ENCODE measurements around the gene FSIP1. TPM values are rescaled to one million over a fixed set of nuclear protein-coding genes. Genes with fewer than 3 reads are reported as not detected.

FSIP1 gene
- total and polyA plus RNA-seq, 9 of the 15 experiments (the other 6 are each of a cell fraction or from before 2014, with no cell fraction given) = 0.07 to 0.51 (median 0.29) TPM

- POLR2A ChIA-PET = no interaction called here
- H4K20me1 ChIP-seq (replicated peaks; ENCODE audit: control insufficient read depth, insufficient read depth, low read length) = no peaks in the 10 kb centered on the region
- ATAC-seq = no peak
- intact Hi-C loops (cut with micrococcal nuclease) (loop anchor here (5.0 kb wide), 1 partner anchor 47 kb away; no protein-coding TSS in a partner anchor), in situ Hi-C loops (cut with MboI) (no loop called here)
- WGBS (ENCODE audit: insufficient coverage, low coverage, missing lambda C conversion rate) = 63% methylated on average over 3 of the region's 3 CpGs
- H3K4me2 ChIP-seq (ENCODE audit: insufficient read depth, low read length) = no peak overlapping the region
- no peaks in the 10 kb centered on the region; a peak in 2 of 5 replicates for H3K4me1 ChIP-seq (replicated peaks in 1 of 2; ENCODE audit: control insufficient read depth in 2 of 2, insufficient read depth in 2 of 2, low read length in 2 of 2)
- no peaks in the 10 kb centered on the region for H3K79me2 ChIP-seq (ENCODE audit: control insufficient read depth, insufficient read depth, low read length)
- no peaks in the 10 kb centered on the region for H3K9me1 ChIP-seq (ENCODE audit: control insufficient read depth, insufficient read depth, low read length)
- DNase-seq (ENCODE audit: extremely low read depth in 1 of 4, low spot score in 3 of 4) = no peak
- no peaks in the 10 kb centered on the region for H3K36me3 ChIP-seq (ENCODE audit: control insufficient read depth, insufficient read depth, low read length)
- no TSS peak for BruUV-seq (replicated peaks)
- no peak for TF ChIP-seq KDM5B (IDR thresholded peaks at IDR 0.05; ENCODE audit: insufficient replicate concordance, low read depth, low read length)
- no peak for TF ChIP-seq KLF6 (CRISPR knock-in tag; IDR thresholded peaks at IDR 0.05; ENCODE audit: borderline replicate concordance)
- no peak for TF ChIP-seq TRIM24 (IDR thresholded peaks at IDR 0.05)
- TF ChIP-seq NFIX (CRISPR knock-in tag; IDR thresholded peaks at IDR 0.05; ENCODE audit: low read depth) = no peak
- no peak for TF ChIP-seq FOXM1 (IDR thresholded peaks at IDR 0.05; ENCODE audit: low read depth)
- no peak for TF ChIP-seq FOXM1 (CRISPR knock-in tag; IDR thresholded peaks at IDR 0.05; ENCODE audit: low read depth)
- CTCF ChIA-PET (ENCODE audit: low intra/inter-chr PET ratio) = no interaction called here
- H3K9me3 ChIP-seq (replicated peaks; ENCODE audit: control insufficient read depth, insufficient read depth, low read depth, low read length) = no peaks in the 10 kb centered on the region
- FAIRE-seq = no peak
- H3K27ac ChIP-seq (ENCODE audit: extremely low read depth, low read depth, low read length) = no peak overlapping the region
- no peaks in the 10 kb centered on the region for H3K27me3 ChIP-seq (ENCODE audit: control insufficient read depth in 2 of 2, insufficient read depth in 2 of 2, low read length in 2 of 2)
- no peak overlapping the region for H3K9ac ChIP-seq (ENCODE audit: insufficient read depth in 1 of 2, low read depth in 2 of 2, low read length in 2 of 2)
- no peak overlapping the region for H3K4me3 ChIP-seq
- H2AFZ ChIP-seq (ENCODE audit: low read depth, low read length) = peak overlapping the region; percentile 43
Measured at GRCh38 chr15:39738998-39739397, 43.6 kb downstream of the FSIP1 start.

- intact Hi-C loops (cut with micrococcal nuclease) = loop anchor here (5.0 kb wide), 1 partner anchor 45 kb away; no protein-coding TSS in a partner anchor
- WGBS (ENCODE audit: insufficient coverage, low coverage, missing lambda C conversion rate) = 26% methylated on average over 4 of the region's 4 CpGs
- FAIRE-seq (peak; percentile 59), DNase-seq (ENCODE audit: extremely low read depth in 1 of 4, low spot score in 3 of 4) (no peak), ATAC-seq (peak; percentile 42)
- Histone ChIP-seq H3K79me2 (ENCODE audit: control insufficient read depth, insufficient read depth, low read length) (no peaks in the 10 kb centered on the region), H3K27ac (ENCODE audit: extremely low read depth, low read depth, low read length) (no peak overlapping the region), H2AFZ (ENCODE audit: low read depth, low read length) (peak overlapping the region; percentile 59; the same call in 1 of the 2 replicates), H4K20me1 (replicated peaks; ENCODE audit: control insufficient read depth, insufficient read depth, low read length) (no peaks in the 10 kb centered on the region), H3K4me1 (replicated peaks in 1 of 2; ENCODE audit: control insufficient read depth in 2 of 2, insufficient read depth in 2 of 2, low read length in 2 of 2) (no peaks in the 10 kb centered on the region; a peak in 2 of 5 replicates), H3K9me1 (ENCODE audit: control insufficient read depth, insufficient read depth, low read length) (no peaks in the 10 kb centered on the region), H3K4me2 (ENCODE audit: insufficient read depth, low read length) (no peak overlapping the region), H3K36me3 (ENCODE audit: control insufficient read depth, insufficient read depth, low read length) (no peaks in the 10 kb centered on the region), H3K4me3 (no peak overlapping the region), H3K27me3 (ENCODE audit: control insufficient read depth in 2 of 2, insufficient read depth in 2 of 2, low read length in 2 of 2) (no peaks in the 10 kb centered on the region), H3K9ac (ENCODE audit: insufficient read depth in 1 of 2, low read depth in 2 of 2, low read length in 2 of 2) (no peak overlapping the region), H3K9me3 (replicated peaks; ENCODE audit: control insufficient read depth, insufficient read depth, low read depth, low read length) (no peaks in the 10 kb centered on the region)
- CTCF ChIA-PET (ENCODE audit: low intra/inter-chr PET ratio) = no interaction called here
- no TSS peak for BruUV-seq (replicated peaks)
- in situ Hi-C loops (cut with MboI) = no loop called here
- POLR2A ChIA-PET = interaction anchor here (0.6 to 1.9 kb wide), 2 partner anchors 18 to 36 kb away, joined by 3 to 4 read pairs; no protein-coding TSS in a partner anchor
- TF ChIP-seq SAP30 (IDR thresholded peaks at IDR 0.05; ENCODE audit: borderline replicate concordance, insufficient read depth, low read depth, low read length, poor library complexity, severe bottlenecking) (no peak), PREB (CRISPR knock-in tag; IDR thresholded peaks at IDR 0.05) (no peak), NFE2 (IDR thresholded peaks at IDR 0.05; ENCODE audit: low read depth) (no peak), HMBOX1 (IDR thresholded peaks at IDR 0.05) (no peak), E2F5 (CRISPR knock-in tag; IDR thresholded peaks at IDR 0.05) (no peak), HNRNPUL1 (IDR thresholded peaks at IDR 0.05; ENCODE audit: low read length) (no peak)
Measured at GRCh38 chr15:39737196-39737550, 45.5 kb downstream of the FSIP1 start.

Data from K562 (cell line).